Endodermal cell (in vitro differentiated cells): ENCODE data around the gene GXYLT1. TPM values are rescaled to one million over a fixed set of nuclear protein-coding genes. Genes with fewer than 3 reads are reported as not detected.

Experiments used
- DNase-seq: peaks from one replicate; pipeline ENCODE4 v3.0.0-alpha.2; 2017
- H3K27ac ChIP-seq: 2 replicates; pipeline ENCODE4 v1.5.1; 2013; ENCODE audit warnings: mild to moderate bottlenecking, low read depth, low read length, moderate library complexity
- H3K27me3 ChIP-seq: 2 replicates; pipeline ENCODE4 v1.6.1; 2013; ENCODE audit warnings: mild to moderate bottlenecking, low read length, moderate library complexity; ENCODE audit not compliant: insufficient read depth, control insufficient read depth, poor library complexity, severe bottlenecking
- H3K36me3 ChIP-seq: 2 replicates; pipeline ENCODE4 v1.7.0; 2013; ENCODE audit warnings: mild to moderate bottlenecking, low read length, moderate library complexity; ENCODE audit not compliant: control insufficient read depth, insufficient read depth
- H3K4me1 ChIP-seq: one replicate; pipeline ENCODE4 v1.7.0; 2013; ENCODE audit warnings: low read length; ENCODE audit not compliant: control insufficient read depth, insufficient read depth
- H3K4me3 ChIP-seq: 2 replicates; pipeline ENCODE4 v1.5.1; 2013; ENCODE audit warnings: mild to moderate bottlenecking, low read length, moderate library complexity
- H3K9ac ChIP-seq: 2 replicates; pipeline ENCODE4 v1.6.1; 2013; ENCODE audit warnings: mild to moderate bottlenecking, low read length, moderate library complexity; ENCODE audit not compliant: poor library complexity, severe bottlenecking; ENCODE audit errors: extremely low read depth
- H3K9me3 ChIP-seq: 2 replicates; pipeline ENCODE4 v1.6.1; 2013; ENCODE audit warnings: mild to moderate bottlenecking, low read length, moderate library complexity; ENCODE audit not compliant: control insufficient read depth
- H3K27ac Mint-ChIP-seq: 2 replicates; pipeline ENCODE4 v1.8.0; 2020; ENCODE audit warnings: mixed read lengths
- H3K27me3 Mint-ChIP-seq: 2 replicates; pipeline ENCODE4 v1.8.0; 2021; ENCODE audit warnings: mild to moderate bottlenecking, mixed read lengths; ENCODE audit not compliant: insufficient read depth
- H3K36me3 Mint-ChIP-seq: 2 replicates; pipeline ENCODE4 v1.8.0; 2020; ENCODE audit warnings: low read depth, mixed read lengths
- H3K4me1 Mint-ChIP-seq: 2 replicates; pipeline ENCODE4 v1.8.0; 2020; ENCODE audit warnings: mixed read lengths
- H3K4me3 Mint-ChIP-seq: 2 replicates; pipeline ENCODE4 v1.8.0; 2020; ENCODE audit warnings: mild to moderate bottlenecking, moderate library complexity, mixed read lengths
- H3K9me3 Mint-ChIP-seq: 2 replicates; pipeline ENCODE4 v1.8.0; 2020; ENCODE audit warnings: mild to moderate bottlenecking, mixed read lengths
- CTCF ChIP-seq: fragments of 200-600 bp; sonication (generic); conservative IDR thresholded peaks from 2 replicates; pipeline ENCODE4 v1.5.0; 2021; ENCODE audit warnings: antibody characterized with exemption, mild to moderate bottlenecking
- WGBS, 2 experiments: methylation state at CpG; one replicate each; pipeline versions ENCODE4 v1.1.5 to v1.1.7; 2013; ENCODE audit warnings: missing lambda C conversion rate in 2 of 2, mixed read lengths in 1 of 2; ENCODE audit not compliant: insufficient coverage in 1 of 2, insufficient read length in 1 of 2; 5-methylcytosine and 5-hydroxymethylcytosine counted together
- total RNA-seq, 2 donors: library from RNA; stranded (reverse); fragmentation: NEBNext Ultra II Directional in 1 of 2; extraction: Animal tissue kit (Norgen Biotek cat#: 25700) in 1 of 2; gene quantifications; 2 replicates in 1 of 2; 3 replicates in 1 of 2; pipeline ENCODE4 v1.2.1, GENCODE V29; 2021

GXYLT1 gene
- total RNA-seq, 2 donors from 2014 or later, result 29.2 to 36.6 TPM

- H3K27me3 Mint-ChIP-seq, result no peaks in the 10 kb centered on the region
- H3K36me3 Mint-ChIP-seq, result peaks cover 12% of the 10 kb centered on the region
- peaks cover 11% of the 10 kb centered on the region for H3K9me3 Mint-ChIP-seq
- no peak overlapping the region for H3K27ac Mint-ChIP-seq
- no peak overlapping the region for H3K27ac ChIP-seq
- no peaks in the 10 kb centered on the region for H3K4me1 Mint-ChIP-seq
- H3K9me3 ChIP-seq, result peaks cover 9% of the 10 kb centered on the region
- TF ChIP-seq CTCF, result no peak
- no peaks in the 10 kb centered on the region for H3K27me3 ChIP-seq
- H3K4me1 ChIP-seq, result peaks cover 4% of the 10 kb centered on the region
- no peak overlapping the region for H3K9ac ChIP-seq
- no peak for DNase-seq
- H3K4me3 Mint-ChIP-seq, result no peak overlapping the region
- H3K4me3 ChIP-seq, result no peak overlapping the region
- 93 to 95% methylated on average over 3 of the region's 3 CpGs for WGBS, 2 experiments
- H3K36me3 ChIP-seq, result peaks cover 6% of the 10 kb centered on the region
Measured at GRCh38 chr12:42076976-42077375, 67.7 kb downstream of the GXYLT1 start.

- H3K9me3 ChIP-seq, result peaks cover 9% of the 10 kb centered on the region
- no peaks in the 10 kb centered on the region for H3K4me1 Mint-ChIP-seq
- H3K27me3 Mint-ChIP-seq, result no peaks in the 10 kb centered on the region
- peaks cover 46% of the 10 kb centered on the region for H3K9me3 Mint-ChIP-seq
- no peaks in the 10 kb centered on the region for H3K4me1 ChIP-seq
- no peak overlapping the region for H3K9ac ChIP-seq
- no peak overlapping the region for H3K4me3 ChIP-seq
- no peak for DNase-seq
- H3K27ac Mint-ChIP-seq, result no peak overlapping the region
- H3K4me3 Mint-ChIP-seq, result no peak overlapping the region
- H3K27ac ChIP-seq, result no peak overlapping the region
- WGBS, 2 experiments, result 92% methylated on average over 2 to 3 of the region's 4 CpGs
- TF ChIP-seq CTCF, result no peak
- H3K36me3 ChIP-seq, result no peaks in the 10 kb centered on the region
- H3K36me3 Mint-ChIP-seq, result peaks cover 3% of the 10 kb centered on the region
- no peaks in the 10 kb centered on the region for H3K27me3 ChIP-seq
Measured at GRCh38 chr12:42070036-42070435, 74.6 kb downstream of the GXYLT1 start.

GRCh38 chr12:42059127-42059526 lies 85.5 kb downstream of the GXYLT1 start:
- no peak overlapping the region for H3K4me3 ChIP-seq
- no peaks in the 10 kb centered on the region for H3K4me1 ChIP-seq
- Mint-ChIP-seq H3K36me3 (no peaks in the 10 kb centered on the region), H3K9me3 (peaks cover 46% of the 10 kb centered on the region), H3K4me1 (no peaks in the 10 kb centered on the region), H3K27me3 (no peaks in the 10 kb centered on the region), H3K27ac (no peak overlapping the region), H3K4me3 (no peak overlapping the region)
- H3K27ac ChIP-seq, result no peak overlapping the region
- no peak overlapping the region for H3K9ac ChIP-seq
- no peak for DNase-seq
- TF ChIP-seq CTCF, result no peak
- H3K9me3 ChIP-seq, result peaks cover 16% of the 10 kb centered on the region
- H3K36me3 ChIP-seq, result no peaks in the 10 kb centered on the region
- H3K27me3 ChIP-seq, result no peaks in the 10 kb centered on the region
